Urinary bladder (tissue), 4 donors: ENCODE measurements around the gene AATK. TPM values are rescaled to one million over a fixed set of nuclear protein-coding genes. Genes with fewer than 3 reads are reported as not detected.

Source experiments
- DNase-seq: peaks from one replicate; pipeline ENCODE4 v3.0.0-alpha.2; 2015; ENCODE audit errors: extremely low spot score
- H3K27ac ChIP-seq: one replicate; pipeline ENCODE4 v1.5.1; 2013; ENCODE audit warnings: low read depth, mild to moderate bottlenecking, moderate library complexity
- H3K36me3 ChIP-seq: one replicate; pipeline ENCODE4 v1.6.1; 2013; ENCODE audit warnings: mild to moderate bottlenecking, moderate library complexity; ENCODE audit not compliant: insufficient read depth
- H3K4me1 ChIP-seq: one replicate; pipeline ENCODE4 v1.6.1; 2013; ENCODE audit warnings: mild to moderate bottlenecking, moderate library complexity; ENCODE audit not compliant: insufficient read depth
- H3K4me3 ChIP-seq: one replicate; pipeline ENCODE4 v1.5.1; 2013; ENCODE audit warnings: low read depth, low read length
- WGBS: extraction: QIAGEN DNeasy Blood & Tissue Kit; methylation state at CpG from one replicate; pipeline ENCODE4 v1.1.7; 2013; 5-methylcytosine and 5-hydroxymethylcytosine counted together
- polyA plus RNA-seq: library from polyadenylated mRNA; stranded (reverse); fragments of 200-250 nt; gene quantifications from one replicate; pipeline ENCODE4 v1.2.3, GENCODE V29; 2013
- total RNA-seq: library from RNA; depleted of rRNA; stranded (reverse); fragments of >200 nt; gene quantifications from one replicate; pipeline ENCODE4 v1.2.3, GENCODE V29; 2014
- donor health status: healthy with polysubstance abuse.
- donor health status: healthy.

The AATK gene
- total and polyA plus RNA-seq, 2 donors: 7.6 to 9.2 TPM

DNA sequence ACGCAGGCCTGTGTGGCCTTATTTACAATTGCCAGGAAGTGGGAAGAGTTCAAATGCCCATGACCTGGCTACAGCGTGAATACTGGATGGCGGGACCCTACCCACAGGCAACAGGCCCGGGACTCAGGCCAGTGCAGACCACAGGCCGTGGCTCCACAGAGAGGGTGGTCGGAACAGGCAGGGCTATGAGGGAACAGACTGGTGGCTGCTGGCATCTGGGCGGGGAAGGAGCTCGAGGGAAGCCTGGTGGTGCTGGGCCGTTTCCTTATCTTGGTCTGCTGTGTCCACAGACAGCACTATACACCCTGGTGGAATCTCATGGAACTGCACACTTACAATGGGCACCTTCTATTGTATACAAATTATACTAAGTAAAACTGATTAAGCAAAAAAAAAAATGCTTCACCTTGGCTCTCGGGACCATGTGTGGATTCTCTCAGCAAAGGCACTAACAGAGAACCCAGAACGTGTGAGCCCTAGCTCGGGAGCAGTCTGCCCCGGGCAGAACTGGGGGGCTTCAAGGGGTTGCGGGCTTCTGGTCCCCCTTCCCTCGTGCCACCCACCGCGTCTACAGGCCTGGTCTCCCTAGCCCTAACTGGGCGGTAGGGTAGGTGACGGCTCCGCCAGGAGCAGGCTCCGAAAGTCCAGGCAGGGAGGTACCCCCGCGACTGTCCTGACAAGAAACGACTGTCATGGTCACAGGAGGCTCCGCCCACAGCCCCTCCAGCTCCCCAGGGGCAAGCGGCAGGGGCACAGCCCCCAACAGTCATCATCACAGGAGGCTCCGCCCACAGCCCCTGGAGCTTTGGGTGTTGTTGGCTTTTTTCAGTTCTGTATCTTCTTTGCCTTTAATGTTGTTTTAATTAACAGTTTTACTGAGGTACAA lies 34.9 kb upstream of the AATK start:
- H3K4me1 ChIP-seq: no peaks in the 10 kb centered on the region
- H3K36me3 ChIP-seq: no peaks in the 10 kb centered on the region
- H3K4me3 ChIP-seq: no peak overlapping the region
- 75% methylated on average over 27 of the region's 27 CpGs for WGBS
- no peak overlapping the region for H3K27ac ChIP-seq
- DNase-seq: no peak

DNA sequence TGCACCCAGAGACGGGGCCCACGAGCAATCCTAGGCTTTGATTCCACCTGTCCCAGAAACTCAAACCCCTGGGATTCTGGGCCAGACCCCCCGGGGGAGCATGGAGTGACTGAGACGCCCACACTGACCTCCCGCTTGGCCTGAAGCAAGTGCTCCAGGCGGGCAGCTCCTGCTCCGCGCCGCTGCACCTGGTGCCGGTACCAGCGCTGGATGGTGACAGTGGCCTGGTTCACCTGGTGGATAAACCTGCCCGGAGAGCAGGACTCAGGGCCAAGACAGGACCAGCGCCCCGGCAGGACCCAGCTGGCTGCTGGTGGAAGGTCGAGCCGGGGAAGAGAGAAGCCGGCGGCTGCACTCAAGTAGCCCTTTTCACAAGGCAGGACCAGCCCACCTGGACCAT lies 34.2 kb upstream of the AATK start:
- H3K36me3 ChIP-seq: no peaks in the 10 kb centered on the region
- no peak overlapping the region for H3K27ac ChIP-seq
- H3K4me3 ChIP-seq: no peak overlapping the region
- 95% methylated on average over 18 of the region's 18 CpGs for WGBS
- no peak for DNase-seq
- H3K4me1 ChIP-seq: no peaks in the 10 kb centered on the region

DNA sequence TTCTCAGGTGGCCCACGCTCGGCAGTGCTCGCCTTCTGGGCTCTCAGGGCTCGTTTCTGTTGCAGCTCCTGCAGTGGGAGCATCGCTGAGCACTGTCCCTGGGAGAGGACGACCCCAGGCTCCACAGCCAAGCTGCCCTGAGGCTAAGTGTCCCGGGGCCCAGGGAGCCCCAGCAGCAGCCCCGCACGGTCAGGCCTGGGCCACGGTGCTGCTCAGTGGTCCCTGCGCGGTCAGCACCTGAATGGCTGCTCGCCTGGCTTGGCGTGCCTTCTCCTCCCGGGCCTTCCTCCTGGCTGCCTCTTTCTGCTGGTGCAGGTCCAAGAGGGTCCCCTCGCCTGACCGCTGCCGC lies 33.4 kb upstream of the AATK start:
- Histone ChIP-seq H3K36me3 (no peaks in the 10 kb centered on the region), H3K4me1 (no peaks in the 10 kb centered on the region), H3K4me3 (no peak overlapping the region), H3K27ac (no peak overlapping the region)
- no peak for DNase-seq
- WGBS: 93% methylated on average over 18 of the region's 18 CpGs

DNA sequence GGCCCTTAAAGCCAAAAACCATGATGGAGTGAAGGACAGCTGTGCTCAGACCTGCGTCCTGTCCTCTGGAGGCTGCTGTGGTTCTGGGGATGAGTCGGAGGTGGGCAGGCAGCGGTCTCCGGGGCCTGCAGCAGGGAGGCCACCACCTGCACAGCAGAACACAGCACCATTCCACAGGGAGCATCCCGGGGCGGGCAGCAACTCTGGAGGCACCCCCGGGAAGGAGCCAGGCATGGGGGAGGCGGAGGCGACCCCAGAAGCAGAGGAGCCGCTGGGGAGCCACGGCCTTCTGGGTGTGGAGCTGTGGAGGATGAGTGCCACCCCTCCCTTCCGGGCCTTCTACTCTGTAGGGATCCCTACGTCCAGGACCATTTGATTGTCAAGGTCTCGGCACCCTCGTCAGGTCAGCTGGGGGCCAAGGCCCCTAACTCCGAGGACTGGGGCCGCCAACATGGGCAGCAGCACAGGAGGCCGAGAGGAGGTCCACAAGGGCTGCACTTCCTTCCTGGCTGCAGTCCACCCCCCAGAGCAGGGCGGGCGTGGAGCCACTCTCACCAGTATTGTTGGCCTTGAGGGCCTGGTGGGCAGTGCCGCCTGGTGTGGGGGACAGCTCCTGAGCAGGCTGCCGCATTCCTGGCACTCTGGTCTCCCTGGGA lies 32.9 kb upstream of the AATK start:
- no peak for DNase-seq
- no peaks in the 10 kb centered on the region for H3K4me1 ChIP-seq
- H3K36me3 ChIP-seq: no peaks in the 10 kb centered on the region
- H3K27ac ChIP-seq: no peak overlapping the region
- no peak overlapping the region for H3K4me3 ChIP-seq
- WGBS: 94% methylated on average over 22 of the region's 22 CpGs

DNA sequence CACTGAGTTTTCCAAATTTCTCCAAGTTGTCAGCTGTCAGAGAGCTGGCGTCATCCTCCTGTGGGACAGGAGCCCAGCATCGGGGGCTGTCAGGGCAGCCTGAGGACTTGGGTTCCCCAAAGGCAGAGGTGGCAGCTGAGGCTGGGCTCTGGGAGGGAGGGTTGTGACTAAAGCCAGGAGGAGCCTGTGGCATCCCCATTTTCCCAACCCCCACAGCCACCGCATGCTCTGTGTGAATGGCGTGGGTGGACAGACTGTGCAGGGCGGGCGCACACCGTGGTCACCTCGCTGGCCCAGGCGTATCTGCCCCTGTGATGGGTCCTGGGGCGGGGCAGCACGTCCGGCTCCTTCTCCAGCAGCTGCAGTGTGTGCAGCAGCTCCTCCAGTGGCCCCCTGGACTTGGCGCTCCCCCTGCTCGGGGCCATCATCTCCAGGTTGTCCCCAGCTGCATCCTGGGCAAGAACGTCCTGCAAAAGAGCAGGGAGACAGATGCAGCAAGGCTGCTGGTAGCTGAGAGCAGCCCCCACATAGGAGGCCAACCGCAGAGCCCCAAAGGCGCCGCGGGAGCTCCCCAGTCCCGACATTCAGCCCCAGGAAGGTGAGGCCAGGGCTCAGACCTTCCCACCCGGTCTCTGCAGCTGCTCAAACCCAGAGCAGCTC lies 31.9 kb upstream of the AATK start:
- no peak for DNase-seq
- H3K27ac ChIP-seq: no peak overlapping the region
- whole genome bisulfite sequencing: 89% methylated on average over 21 of the region's 21 CpGs
- no peaks in the 10 kb centered on the region for H3K4me1 ChIP-seq
- H3K36me3 ChIP-seq: no peaks in the 10 kb centered on the region
- H3K4me3 ChIP-seq: no peak overlapping the region

DNA sequence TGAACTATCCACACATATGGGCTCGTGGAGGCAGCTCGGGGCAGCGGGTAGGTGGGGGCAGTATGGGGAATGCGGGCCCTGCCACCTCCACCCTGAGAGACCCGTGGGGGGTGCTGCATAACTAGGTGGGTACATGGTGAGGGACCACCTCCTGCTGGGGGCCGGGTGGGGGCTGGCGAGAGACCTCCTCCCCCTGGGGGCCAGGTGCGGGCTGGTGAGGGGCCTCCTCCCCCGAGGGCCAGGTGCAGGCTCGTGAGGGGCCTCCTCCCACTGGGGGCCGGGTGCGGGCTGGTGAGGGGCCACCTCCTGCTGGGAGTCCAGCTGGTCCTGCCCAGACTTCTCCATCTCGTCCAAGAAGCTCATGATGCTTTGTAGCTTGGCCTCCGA lies 31.4 kb upstream of the AATK start:
- no peaks in the 10 kb centered on the region for H3K36me3 ChIP-seq
- no peak for DNase-seq
- no peak overlapping the region for H3K27ac ChIP-seq
- 85% methylated on average over 14 of the region's 14 CpGs for WGBS
- no peaks in the 10 kb centered on the region for H3K4me1 ChIP-seq
- no peak overlapping the region for H3K4me3 ChIP-seq

DNA sequence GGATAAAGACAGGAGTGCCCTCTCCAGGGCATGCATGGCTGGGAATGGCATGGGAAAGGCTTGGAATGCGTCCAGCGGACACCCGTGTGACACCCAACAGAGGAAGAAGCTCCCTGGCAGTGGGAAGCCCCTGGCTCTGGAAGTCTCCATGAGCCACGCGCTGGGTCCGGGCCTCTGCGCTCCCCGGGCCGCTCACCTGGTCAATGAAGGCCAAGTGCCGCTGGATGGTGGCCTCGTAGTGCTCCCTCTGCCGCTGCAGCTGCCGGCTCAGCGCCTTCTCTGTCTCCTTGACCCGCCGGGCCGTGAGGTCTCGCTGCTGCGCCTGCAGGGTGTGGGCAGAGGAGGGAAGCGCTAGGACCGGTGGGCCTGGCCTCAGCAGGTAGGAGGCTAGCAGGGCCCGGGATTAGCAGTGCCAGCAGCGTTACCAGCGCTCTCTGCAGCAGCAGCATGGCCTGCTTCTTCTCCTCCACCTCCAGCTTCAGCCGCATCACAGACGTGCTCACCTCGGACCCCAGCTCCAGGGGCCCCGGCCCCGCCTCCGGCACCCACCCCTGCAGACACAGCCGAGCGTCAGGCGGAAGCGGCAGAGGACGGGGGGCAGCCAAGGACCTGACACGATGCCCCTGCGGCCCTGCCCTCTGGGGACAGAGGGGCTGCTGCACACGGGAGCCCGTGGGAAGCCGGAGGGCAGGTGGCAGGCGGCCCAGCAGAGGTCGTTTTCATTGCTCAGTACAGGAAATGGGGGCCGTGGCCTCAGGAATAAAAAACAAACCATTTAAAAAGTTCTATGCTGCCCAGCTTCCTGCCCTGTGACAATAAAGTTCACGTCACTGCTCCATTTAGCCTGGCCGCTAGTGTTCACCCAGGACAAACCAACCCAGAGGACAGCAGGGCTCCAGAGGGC lies 30.7 kb upstream of the AATK start:
- WGBS: 89% methylated on average over 45 of the region's 45 CpGs
- Histone ChIP-seq H3K36me3 (no peaks in the 10 kb centered on the region), H3K4me1 (no peaks in the 10 kb centered on the region), H3K27ac (no peak overlapping the region), H3K4me3 (no peak overlapping the region)
- no peak for DNase-seq

DNA sequence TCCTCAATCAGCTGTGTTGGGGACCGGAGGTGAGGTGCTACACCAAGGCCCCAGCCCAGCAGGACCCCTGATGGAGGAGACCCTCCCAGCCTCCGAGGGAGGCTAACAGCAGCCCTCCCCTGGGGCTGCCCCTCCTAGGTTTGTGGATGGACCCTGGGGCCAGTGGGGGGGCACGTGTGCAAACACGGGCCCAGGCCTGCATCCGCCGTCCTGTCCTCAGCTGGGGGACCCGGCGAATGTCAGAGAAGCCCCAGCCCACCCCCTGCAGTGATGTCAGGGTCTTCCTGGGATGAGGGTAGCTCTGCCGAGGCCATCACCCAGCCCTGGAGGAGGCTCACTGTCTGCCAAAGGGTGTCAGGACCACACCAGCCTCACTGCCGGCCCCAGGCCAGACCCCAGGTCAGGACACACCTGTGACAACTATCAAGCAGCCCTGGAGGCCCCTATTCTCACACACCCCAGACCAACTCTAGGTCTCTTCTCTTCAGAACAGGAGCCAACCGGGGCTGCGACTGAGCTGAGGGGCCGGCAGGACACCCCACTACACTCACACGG lies 30.0 kb upstream of the AATK start:
- H3K4me1 ChIP-seq: no peaks in the 10 kb centered on the region
- H3K4me3 ChIP-seq: no peak overlapping the region
- DNase-seq: no peak
- H3K27ac ChIP-seq: no peak overlapping the region
- H3K36me3 ChIP-seq: no peaks in the 10 kb centered on the region
- 89% methylated on average over 14 of the region's 14 CpGs for WGBS

DNA sequence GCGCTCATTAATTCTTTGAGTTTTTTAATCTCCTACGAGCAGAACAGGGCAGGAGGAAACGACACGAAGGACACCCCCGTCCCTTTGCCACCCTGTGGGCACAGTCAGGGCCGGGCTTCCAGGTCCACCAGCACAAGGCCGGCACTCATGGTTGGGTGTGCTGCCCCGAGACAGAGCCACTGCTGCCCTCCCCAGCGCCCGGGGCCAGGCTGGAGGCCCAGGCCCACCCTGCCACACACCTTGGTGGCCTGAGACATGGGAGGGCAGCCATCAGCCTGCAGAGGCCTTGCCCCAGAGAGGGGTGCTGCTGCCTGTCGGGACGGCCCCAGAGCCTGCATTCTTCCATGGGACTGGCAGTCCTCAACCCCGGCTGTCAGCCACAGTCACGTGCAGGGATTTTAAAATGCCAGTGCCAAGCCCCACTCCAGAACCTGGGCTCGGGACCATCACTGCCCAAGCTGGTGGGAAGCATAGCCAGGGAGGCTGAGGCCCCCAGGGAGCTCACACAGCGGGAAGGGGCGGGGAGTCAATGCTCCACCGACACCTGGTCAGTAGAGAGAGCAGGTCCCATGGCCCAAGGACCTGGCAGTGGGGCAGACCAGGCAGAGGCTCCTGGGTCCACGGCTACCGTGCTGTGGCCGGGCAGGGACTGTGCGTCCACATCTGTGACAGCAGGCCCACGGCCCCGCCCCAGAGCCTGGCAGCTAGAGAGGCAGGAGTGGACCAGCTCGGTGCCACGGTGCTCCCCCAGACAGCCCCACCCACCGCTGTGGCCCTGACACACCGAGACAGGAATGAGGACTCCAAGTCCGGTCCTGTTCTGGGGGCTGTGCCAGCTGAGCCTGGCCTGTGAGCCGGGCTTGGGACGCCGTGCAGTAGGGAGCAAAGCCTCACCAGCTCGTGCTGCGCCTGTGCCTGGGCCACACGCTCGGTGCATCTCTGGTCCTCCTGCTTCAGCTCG lies 29.2 kb upstream of the AATK start:
- H3K4me1 ChIP-seq: no peaks in the 10 kb centered on the region
- no peak for DNase-seq
- no peaks in the 10 kb centered on the region for H3K36me3 ChIP-seq
- 85% methylated on average over 37 of the region's 37 CpGs for WGBS
- no peak overlapping the region for H3K27ac ChIP-seq
- no peak overlapping the region for H3K4me3 ChIP-seq

DNA sequence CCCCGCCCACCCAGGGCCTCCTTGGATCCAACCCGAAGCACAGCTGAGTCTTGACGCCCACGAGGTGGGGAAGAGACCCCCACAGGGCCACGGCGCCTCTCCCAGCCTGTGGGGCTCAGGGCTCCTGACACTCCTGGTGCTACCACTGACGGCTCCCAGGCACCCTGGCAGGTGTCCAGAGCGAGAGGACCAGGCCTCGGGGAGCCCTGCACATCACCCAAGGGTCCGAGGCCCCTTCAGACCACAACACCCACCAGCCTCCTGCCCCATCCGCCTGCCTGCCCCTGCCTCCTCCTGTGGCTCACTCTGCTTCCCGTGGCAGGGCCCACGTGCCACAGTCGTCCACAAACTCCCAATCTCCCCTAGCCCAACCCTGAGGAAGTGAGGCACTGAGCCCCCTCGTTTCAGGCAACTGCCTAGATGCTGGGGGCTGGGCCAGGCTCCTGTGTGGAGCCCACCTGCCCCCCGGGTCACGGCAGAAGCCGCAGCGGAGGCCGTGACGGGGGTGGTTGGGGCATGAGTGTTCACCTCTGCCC lies 28.3 kb upstream of the AATK start:
- WGBS: 77% methylated on average over 21 of the region's 21 CpGs
- no peaks in the 10 kb centered on the region for H3K36me3 ChIP-seq
- no peak for DNase-seq
- no peak overlapping the region for H3K27ac ChIP-seq
- H3K4me3 ChIP-seq: no peak overlapping the region
- no peaks in the 10 kb centered on the region for H3K4me1 ChIP-seq

DNA sequence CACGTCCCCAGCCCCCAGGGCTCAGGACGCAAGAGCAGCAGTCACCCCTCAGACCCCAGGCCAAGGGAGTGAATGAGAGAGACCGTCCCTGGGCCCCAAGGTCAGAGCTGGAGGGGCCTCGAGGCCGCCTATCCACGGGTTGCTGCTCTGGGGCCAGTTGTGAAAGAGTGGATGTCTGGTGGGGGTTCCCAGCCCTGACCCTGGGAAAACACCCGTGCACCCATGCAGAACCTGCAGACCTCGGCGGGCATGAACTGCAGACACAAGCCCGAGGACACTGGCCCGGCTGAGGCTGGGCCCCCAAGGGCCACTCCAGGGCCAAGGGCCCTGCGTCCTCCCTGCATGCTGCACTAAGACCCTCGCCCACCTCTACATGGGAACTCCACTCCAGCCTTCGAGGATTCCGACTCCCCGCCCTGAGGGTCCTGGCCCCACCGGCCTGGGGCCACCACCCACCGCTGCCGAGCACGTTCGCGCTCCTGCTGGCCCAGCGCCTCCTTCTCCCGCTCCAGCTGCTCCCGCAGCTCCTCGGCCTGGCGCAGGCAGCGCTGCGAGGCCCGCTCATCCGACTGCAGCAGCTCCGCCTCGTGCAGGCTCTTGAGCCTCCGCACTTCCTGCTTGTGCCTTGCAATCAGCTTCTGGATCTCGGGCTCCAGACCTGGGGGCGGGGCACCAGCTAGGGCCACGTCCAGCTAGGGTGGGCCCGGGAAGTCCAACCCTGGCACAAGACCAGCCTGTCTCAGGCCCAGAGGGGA lies 27.6 kb upstream of the AATK start:
- no peak overlapping the region for H3K27ac ChIP-seq
- H3K36me3 ChIP-seq: no peaks in the 10 kb centered on the region
- 69% methylated on average over 38 of the region's 38 CpGs for WGBS
- no peak for DNase-seq
- no peak overlapping the region for H3K4me3 ChIP-seq
- H3K4me1 ChIP-seq: no peaks in the 10 kb centered on the region

DNA sequence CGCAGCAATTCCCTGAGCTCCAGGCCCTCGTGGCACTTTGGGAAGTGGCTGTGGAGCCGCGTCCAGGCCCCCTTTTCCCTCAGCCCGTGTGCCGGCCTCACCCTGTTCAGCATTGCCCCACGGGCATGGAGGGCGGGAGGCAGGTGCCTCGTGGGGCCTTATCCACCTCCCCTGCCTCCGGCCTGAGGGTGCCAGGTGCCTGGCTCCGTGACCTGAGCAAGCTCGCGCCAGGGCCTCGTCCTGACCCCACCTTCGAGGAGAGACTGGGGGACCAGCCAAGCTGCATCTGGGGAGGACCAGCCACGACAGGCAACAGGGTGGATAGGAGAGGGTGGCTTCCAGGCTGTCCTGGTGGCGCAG lies 27.0 kb upstream of the AATK start:
- WGBS: 86% methylated on average over 17 of the region's 17 CpGs
- no peak for DNase-seq
- Histone ChIP-seq H3K4me1 (no peaks in the 10 kb centered on the region), H3K4me3 (no peak overlapping the region), H3K36me3 (no peaks in the 10 kb centered on the region), H3K27ac (no peak overlapping the region)
